Activated effector memory CD4-positive, alpha-beta T cell treated with anti-CD3 and anti-CD28 coated beads, Interleukin-2, amount 50 U/mL, for 16 hours (primary cell): Measurements from ENCODE around the gene GPD2.
"Not testable (repeated sequence)": the region's sequence is repeated elsewhere in the genome, so short reads cannot be mapped to it uniquely, and the experiment has no call there.

ENCODE experiments used
- DNase-seq: peaks from one replicate; pipeline ENCODE4 v3.0.0-alpha.2; 2020

The GPD2 gene

GRCh38 chr2:156476021-156476849, 40.1 kb downstream of the GPD2 start:
- no peak for DNase-seq

DNA sequence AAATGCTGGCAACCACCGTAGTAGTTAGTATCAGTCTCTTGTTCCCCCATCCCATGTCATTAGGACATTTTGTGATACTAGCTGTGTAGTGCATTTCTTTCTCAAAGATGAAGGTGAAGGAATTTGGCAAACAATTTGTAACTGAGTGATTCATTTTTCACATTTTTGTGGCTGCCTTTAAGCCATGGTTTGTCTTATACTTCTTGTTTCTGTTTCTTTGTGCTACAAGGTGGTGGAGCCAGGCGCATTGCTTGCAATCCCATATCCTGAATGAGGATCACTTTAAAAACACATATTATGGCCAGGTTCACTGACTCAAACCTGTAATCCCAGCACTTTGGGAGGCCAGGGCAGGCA, 40.6 kb downstream of the GPD2 start:
- DNase-seq = no peak

GRCh38 chr2:156480376-156480775, 44.2 kb downstream of the GPD2 start:
- no peak for DNase-seq

DNA sequence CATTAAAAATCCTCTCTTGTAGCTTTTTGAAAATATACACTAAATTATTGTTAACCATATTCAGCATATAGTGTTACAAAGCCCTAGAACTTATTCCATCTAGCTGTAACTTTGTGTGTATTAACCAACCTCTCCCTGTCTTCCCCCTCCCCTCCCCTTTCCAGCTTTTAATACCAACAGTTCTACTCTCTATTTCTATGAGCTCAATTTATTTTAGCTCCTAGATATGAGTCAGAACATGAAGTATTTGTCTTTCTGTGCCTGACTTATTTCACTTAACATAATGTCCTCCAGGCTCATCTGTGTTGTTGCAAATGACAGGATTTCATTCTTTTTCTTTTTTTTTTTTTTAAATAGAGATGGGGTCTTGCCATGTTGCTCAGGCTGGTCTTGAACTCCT, 45.1 kb downstream of the GPD2 start:
- no peak for DNase-seq

DNA sequence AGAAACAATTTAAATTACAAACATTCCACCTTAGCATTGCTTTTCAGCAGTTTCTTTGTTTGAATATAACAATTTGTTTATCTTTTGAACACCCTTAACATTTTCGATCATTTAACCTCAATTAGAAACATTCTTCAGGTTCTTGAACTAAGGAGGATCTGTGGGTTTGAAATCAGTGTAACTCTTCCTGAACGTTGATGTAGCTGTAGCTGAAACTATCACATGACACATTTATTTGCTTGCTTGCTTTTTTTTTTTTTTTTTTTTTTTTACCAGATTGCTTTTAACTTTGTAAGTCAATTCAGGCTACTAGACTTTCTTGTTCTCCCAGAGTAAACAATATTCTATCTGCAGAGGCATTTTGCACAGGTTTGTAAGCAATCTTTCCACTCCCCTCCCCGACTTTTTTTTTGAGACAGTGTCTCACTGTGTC, 47.6 kb downstream of the GPD2 start:
- no peak for DNase-seq

GRCh38 chr2:156486147-156486546, 50.0 kb downstream of the GPD2 start:
- DNase-seq = no peak

GRCh38 chr2:156486614-156487013, 50.4 kb downstream of the GPD2 start:
- no peak for DNase-seq

GRCh38 chr2:156489195-156489594, 53.0 kb downstream of the GPD2 start:
- no peak for DNase-seq

DNA sequence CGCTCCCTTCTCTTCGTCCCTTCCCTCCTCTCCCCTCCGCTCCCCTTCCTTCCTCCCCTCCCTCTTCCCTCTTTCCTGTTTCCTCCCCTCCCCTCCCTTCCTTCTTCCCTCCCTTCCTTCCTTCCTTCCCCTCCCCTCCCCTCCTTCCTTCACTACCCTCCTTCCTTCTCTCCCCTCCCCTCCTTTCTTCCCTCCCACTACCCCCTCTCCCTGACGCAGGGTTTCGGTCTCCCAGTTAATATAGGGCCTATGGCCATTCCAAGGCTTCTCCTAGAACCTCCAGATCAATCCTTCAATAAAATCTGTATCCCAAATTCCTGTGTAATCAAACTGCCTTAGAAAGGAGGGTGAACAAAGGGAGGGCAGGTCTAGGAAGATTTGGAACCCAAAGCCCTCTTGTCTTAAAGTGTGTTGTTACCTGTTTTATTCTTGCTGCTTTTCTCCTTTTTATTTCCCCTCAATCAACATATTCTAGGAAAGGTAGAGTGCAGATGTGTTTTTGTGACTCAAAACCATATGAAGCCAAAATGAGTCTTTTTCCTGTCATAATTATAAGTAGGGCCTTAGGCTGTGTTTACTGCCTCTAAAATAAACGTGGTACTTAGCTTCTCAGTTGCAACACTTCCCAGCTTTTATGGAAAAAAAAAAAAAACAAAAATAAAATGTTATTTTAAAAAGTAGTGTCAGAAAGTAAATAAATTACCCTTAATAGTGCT, 53.7 kb downstream of the GPD2 start:
- no peak for DNase-seq

DNA sequence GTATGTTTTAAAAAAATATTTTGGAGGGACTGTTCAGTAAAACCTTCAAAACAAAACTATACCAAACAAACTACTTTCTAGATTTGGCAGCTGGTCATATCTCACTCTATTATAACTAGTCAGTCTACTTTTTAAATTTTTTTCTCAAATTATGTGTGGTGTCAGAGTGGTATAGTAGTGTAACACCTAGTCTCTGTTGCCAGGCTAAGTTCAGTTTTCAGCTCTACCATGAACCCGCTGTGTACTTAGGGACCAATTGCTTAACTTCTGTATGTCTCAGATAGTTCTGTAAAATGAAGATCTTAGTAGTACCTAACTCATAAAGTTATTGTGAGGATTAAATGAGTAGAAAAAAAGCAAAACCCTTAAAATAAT, 54.3 kb downstream of the GPD2 start:
- DNase-seq = no peak

DNA sequence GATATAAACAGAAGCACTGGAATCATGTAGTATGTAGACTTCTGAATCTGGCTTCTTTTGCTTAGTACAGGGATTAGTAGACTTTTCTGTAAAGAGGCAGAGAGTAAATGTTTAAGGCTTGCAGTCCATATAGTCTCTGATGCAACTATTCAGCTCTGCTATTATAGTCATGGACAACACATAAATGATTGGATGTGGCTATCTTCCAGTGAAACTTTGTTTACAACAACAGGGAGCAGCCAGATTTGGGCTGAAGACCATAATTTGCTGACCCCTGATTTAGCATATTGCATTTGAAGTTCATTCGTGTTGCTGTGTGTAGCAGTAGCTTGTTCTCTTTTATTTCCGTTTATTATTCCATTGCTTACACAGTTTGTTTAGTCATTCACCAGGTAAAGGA, 55.0 kb downstream of the GPD2 start:
- DNase-seq = no peak

DNA sequence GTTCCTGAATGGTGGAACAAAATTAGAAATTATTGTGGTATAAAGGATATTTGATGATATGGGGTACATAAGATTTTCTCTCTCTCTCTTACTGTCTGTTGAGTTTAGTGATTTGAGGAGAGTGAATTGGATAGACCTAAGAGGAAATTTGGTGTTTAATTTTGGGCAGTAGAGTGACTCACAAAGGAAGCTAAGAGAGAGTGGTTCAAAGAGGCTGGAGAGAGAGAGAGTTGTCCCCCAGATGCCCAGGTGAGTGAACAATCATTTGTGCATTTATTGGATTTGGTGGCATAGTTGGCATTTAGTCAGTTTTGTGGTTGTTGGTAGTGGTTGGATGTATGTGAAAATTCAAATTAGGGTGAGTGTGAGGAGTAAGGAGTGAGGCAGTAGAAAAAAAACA, 56.8 kb downstream of the GPD2 start:
- no peak for DNase-seq

- DNase-seq = not testable (repeated sequence)
These were observed 59.8 kb downstream of the GPD2 start for GRCh38 chr2:156495998-156496397.

DNA sequence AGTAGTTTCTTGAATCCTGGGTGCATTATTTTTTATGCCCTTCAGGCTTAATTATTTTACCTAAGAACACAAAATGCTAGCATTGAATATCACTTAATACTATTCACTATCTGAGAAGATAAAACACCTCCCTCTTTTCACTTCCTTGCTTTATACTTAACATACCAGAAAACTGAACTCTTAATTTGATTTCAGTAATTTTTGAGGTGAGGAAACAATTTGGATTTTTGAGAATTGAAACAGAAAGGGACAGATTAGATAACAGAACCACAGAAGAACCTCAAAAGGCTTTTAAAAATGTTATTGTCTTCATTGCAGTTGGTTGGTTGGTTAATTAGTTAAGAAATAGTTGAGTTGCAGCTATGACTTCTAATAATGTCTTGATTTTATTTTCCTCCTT, 69.5 kb downstream of the GPD2 start:
- DNase-seq = no peak

- DNase-seq = no peak
These were observed 74.9 kb downstream of the GPD2 start for GRCh38 chr2:156511122-156511521.

GRCh38 chr2:156511803-156512202, 75.6 kb downstream of the GPD2 start:
- no peak for DNase-seq

DNA sequence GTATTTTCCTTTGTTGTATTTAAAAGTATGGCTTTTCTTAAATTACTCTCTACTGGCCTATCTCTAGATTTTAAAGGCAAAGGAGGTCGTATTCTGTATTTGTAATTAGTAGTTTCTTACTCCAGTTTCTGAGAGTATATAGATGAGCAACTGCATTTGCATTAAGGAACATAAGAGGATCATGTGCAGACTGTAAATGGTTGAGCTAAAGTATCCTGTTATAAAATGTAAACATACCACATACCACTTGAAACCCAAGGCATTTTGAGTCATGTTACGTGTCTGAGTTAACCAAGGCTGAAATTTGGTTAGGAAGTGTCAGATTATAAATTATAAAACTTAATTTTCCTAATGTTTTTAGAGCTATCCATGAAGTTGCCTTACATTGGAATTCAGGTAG, 76.3 kb downstream of the GPD2 start:
- DNase-seq = no peak

DNA sequence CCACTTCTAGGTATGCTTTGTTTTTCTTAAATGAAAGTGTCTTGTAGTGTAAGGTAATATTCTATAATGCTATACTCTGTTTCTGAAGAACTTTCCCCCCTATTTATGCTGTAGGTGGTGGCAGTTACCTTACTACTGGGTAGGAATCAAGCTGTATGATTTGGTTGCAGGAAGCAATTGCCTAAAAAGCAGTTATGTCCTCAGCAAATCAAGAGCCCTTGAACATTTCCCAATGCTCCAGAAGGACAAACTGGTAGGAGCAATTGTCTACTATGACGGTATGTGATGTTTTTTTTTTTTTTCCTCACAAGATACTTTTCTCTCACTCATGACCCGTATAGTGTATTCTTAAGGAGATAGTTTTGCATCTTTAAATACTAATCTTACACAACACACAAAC, 77.0 kb downstream of the GPD2 start:
- DNase-seq = no peak

- DNase-seq = no peak
These were observed 81.2 kb downstream of the GPD2 start for GRCh38 chr2:156517419-156517818.

- DNase-seq = no peak
These were observed 82.0 kb downstream of the GPD2 start for GRCh38 chr2:156518138-156518537.

DNA sequence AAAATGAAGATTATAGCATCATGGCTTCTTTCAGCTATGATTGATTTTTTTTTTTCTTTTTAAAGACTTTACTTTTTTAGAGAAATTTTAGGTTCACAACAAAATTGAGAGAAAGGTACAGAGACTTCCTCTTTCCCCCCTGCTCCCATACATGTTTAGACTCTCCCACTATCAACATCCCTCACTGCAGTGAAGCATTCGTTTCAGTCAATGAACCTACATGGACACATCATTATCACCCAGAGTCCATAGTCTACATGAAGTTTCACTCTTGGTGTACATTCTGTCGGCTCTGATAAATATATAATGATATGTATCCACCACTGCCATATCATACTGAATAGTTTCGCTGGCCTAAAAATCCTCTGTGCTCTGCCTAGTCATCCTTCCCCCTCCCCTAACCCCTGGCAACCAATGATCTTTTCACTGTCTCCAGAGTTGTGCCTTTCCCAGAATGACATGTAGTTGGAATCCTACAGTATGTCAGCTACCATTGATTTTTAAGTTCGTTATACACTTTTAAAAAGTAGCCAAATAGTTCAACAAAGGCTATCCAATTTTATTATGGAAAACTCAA, 86.8 kb downstream of the GPD2 start:
- no peak for DNase-seq

- no peak for DNase-seq
These were observed 90.9 kb downstream of the GPD2 start for GRCh38 chr2:156526950-156527636.

DNA sequence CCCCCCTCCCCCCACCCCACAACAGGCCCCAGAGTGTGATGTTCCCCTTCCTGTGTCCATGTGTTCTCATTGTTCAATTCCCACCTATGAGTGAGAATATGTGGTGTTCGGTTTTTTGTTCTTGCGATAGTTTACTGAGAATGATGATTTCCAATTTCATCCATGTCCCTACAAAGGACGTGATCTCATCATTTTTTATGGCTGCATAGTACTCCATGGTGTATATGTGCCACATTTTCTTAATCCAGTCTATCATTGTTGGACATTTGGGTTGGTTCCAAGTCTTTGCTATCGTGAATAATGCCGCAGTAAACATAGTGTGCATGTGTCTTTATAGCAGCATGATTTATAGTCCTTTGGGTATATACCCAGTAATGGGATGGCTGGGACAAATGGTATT, 92.4 kb downstream of the GPD2 start:
- DNase-seq = not testable (repeated sequence)

DNA sequence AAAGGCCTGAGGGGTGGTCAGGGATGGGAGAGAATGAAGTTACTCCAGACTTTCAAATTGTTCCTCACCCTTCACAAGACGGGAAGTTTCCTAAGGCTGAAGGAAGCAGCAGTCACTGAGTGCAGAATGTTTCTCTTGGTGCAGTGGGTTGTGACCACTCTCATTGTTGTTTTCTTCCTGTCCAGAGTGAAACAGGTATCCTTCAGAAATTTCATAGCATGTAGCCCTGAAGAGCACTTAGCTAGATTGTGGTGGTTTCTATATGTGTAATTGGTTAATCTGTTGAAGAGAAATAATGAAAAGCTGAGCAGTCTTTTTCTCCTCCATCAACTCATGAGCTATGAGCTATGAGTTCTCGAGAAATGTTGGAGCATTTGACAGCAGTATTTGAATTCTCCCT, 96.8 kb downstream of the GPD2 start:
- DNase-seq = no peak
